ENCODE data around the gene CKAP2L.
"Not testable (repeated sequence)": the region's sequence is repeated elsewhere in the genome, so short reads cannot be mapped to it uniquely, and the experiment has no call there.

CKAP2L gene

DNA sequence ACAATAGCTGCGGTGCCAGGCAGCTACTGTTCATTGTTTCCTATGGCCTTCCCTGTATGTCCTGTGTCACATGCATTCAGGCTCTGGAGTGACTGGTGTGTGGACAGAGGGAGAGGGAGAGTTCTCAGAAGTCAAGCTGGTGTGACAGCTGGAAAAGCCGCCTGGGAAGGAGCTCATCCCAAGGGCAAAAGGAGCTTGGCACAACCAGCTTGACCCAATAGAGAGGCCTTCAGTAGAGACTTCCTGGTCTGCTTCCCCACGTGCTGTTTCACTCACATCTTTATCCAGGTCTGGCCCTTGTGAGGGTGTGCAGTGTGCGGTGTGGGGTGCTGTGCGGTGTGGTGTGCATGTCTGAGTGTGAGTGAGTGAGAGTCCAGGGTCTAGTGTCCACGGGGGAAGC, 54.7 kb downstream of the CKAP2L start:
- ATAC-seq, result no peak
- no peak for DNase-seq

GRCh38 chr2:112708968-112709367, 55.4 kb downstream of the CKAP2L start:
- DNase-seq (no peak), ATAC-seq (no peak)

- not testable (repeated sequence) for DNase-seq, ATAC-seq
These were observed 57.5 kb downstream of the CKAP2L start for GRCh38 chr2:112706947-112707346.

- peak; percentile 97 for ATAC-seq
- peak; percentile 72 for DNase-seq
These were observed 58.2 kb downstream of the CKAP2L start for GRCh38 chr2:112706170-112706664.

- DNase-seq, result no peak
- no peak for ATAC-seq
These were observed 58.8 kb downstream of the CKAP2L start for GRCh38 chr2:112705575-112705974.

GRCh38 chr2:112703684-112704083, 60.7 kb downstream of the CKAP2L start:
- no peak for DNase-seq
- no peak for ATAC-seq

GRCh38 chr2:112701052-112701451, 63.4 kb downstream of the CKAP2L start:
- ATAC-seq, result no peak

DNA sequence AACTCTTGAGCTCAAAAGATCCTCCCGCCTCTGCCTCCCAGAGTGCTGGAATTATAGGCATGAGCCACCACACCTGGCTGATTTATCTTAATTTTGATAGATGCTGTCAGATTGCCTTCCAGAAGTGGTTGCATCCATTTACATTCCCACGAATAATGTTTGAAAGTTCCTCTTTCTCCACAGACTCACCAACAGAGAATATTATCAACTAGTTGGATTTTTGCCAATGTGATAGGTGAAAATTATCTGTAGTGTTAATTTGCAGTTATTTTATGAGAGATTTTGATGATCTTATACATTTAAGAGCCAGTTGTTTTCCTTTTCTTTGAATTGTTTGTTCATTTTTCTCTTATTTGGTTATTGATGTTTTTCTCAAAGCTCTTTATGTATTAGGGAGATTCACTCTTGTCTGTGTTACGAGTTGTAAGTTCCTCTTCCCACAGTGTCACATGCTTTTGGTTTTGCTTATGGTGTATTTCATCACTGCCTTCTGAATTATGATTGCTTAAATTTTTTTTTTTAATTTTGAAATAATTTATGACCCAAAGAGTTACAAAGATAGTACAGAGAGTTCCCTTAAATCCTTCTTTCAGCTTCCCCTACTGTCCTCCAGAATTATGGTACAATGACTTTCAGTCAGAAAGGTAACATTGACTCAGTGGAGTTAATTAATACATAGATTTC, 64.3 kb downstream of the CKAP2L start:
- ATAC-seq (no peak), DNase-seq (no peak)

More at GRCh38 chr2:112701052-112701451, 63.4 kb downstream of the CKAP2L start:
- no peak for DNase-seq

DNA sequence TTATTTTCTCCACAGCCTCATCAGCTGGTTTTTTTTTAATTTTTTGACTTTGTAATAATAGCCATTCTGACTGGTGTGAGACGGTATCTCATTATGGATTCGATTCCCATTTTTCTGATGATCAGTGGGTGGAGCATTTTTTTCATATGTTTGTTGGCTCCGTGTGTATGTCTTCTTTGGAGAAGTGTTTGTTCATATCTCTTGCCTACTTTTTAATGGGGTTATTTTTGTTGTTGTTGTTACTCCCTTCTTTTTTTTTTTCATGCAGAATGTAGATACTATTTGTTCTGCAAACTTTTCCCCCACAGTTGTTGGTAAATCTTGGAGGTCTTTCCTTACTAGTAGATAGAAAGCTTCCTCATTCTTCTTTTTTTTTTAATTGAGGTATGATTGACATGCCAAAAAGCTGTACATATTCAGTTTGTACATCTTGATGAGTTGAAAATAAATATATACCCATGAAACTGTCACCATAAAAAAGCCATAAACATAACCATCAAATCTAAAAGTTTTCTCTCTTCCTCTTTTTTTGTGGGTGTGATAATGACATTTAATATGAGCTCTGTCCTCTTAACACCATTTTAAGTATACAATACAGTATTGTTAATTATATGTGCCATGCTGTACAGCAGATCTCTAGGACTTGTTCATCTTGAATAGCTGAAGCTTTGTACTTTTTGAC, 65.4 kb downstream of the CKAP2L start:
- no peak for DNase-seq
- ATAC-seq, result no peak

GRCh38 chr2:112694182-112694581, 70.2 kb downstream of the CKAP2L start:
- ATAC-seq, result no peak
- DNase-seq, result no peak

DNA sequence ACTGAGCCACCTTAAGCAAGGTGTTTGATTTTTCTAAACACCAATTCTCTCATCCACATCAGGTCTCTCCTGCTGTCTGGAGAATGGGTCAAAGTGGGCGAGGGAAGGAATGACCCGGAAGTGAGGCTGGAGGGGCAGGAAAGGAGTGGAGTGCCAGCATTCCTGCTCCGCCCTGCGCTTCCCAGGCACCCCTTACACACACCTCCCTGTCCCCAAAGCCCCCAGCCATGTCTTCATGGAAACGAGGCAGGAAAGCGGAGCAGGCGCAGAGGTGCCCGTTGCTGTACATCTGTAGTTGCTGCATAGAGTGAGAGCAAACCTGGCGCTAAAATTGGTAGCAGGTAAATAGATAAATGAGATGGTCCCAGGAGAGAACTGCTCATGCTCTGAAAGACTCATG, 70.8 kb downstream of the CKAP2L start:
- DNase-seq, result no peak
- ATAC-seq, result no peak

GRCh38 chr2:112692918-112693317, 71.5 kb downstream of the CKAP2L start:
- ATAC-seq (peak; percentile 35), DNase-seq (peak; percentile 51)

DNA sequence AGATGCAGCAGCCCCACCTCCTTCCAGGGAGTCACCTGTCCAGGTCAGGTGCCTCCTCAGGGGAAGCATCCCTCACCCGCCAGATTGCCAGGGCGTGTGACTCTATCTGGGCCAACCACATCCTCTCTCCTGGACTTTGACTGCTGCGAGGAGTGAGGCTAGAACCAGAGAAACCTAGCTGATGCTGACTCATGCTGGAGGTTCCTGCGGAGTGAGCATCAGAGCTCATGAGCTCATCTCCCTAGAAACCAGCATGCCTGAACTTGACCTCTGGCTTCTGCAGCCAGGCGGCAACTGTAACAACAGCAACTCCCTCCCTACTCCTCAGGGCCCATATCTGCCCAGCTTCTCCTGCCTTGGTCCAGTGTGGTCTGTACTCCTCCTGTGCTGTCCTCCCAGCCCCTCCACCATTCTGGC, 71.9 kb downstream of the CKAP2L start:
- DNase-seq (peak; percentile 68), ATAC-seq (peak; percentile 92)

GRCh38 chr2:112691881-112692281, 72.5 kb downstream of the CKAP2L start:
- ATAC-seq (no peak), DNase-seq (no peak)

- peak; percentile 53 for ATAC-seq
- DNase-seq, result peak; percentile 67
These were observed 73.5 kb downstream of the CKAP2L start for GRCh38 chr2:112690853-112691401.

DNA sequence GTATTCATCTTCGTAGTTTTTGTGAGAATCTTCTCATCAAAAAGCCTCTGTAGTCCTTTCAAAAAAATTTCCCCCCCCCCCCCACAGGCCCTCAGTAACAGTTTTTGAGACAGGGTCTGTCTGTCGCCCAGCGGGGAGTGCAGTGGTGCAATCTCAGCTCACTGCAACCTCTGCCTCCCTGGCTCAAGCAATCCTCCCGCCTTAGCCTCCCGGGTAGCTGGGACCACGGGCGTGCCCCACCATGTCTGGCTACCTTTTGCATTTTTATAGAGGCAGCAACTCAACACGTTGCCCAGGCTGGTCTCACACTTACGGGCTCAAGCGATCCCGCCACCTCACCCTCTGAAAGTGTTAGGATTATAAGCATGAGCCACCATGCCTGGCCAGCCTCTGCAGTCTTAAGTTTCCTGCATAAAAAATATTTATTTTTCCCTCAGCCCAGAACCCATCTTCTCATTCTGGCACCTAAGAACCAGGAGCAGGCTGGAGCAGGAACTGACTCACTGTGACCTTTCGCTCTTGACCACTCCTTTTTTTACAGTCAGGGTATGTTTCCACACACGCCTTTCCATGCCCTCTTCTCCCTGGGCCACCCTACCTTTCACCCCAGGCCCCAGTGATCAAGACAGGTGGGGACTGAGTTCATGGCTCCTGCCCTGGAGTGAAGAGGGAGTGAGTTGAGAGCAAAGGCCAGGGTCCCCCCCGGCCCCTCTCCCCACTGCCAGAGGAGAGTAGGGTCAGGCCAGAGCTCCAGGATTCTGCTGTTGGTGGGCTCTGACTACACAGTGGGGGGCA, 76.1 kb downstream of the CKAP2L start:
- no peak for DNase-seq
- no peak for ATAC-seq

- ATAC-seq, result no peak
- DNase-seq, result no peak
These were observed 76.9 kb downstream of the CKAP2L start for GRCh38 chr2:112687522-112687921.
